HL-60 (cell line): ENCODE measurements around the gene DNAH5.

Experiments
- DNase-seq, 2 experiments: peaks; one replicate each; pipeline ENCODE4 v3.0.0-alpha.2; 2010 to 2020; ENCODE audit warnings: low read depth in 1 of 2, low spot score in 1 of 2
- H3K27ac ChIP-seq: fragments of 250-450 bp; sonication (Bioruptor Pico); replicated peaks from 2 replicates; pipeline ENCODE4 v1.5.1; 2020; ENCODE audit warnings: mild to moderate bottlenecking, moderate library complexity
- H3K27me3 ChIP-seq: fragments of 250-450 bp; sonication (Bioruptor Pico); 2 replicates; pipeline ENCODE4 v1.5.1; 2021; ENCODE audit warnings: mild to moderate bottlenecking, moderate library complexity; ENCODE audit not compliant: insufficient read depth, poor library complexity, severe bottlenecking
- H3K4me3 ChIP-seq: replicated peaks from 2 replicates; pipeline ENCODE4 v1.5.1; 2011; ENCODE audit warnings: mild to moderate bottlenecking, control low read depth, low read length; ENCODE audit not compliant: insufficient read depth
- GABPA ChIP-seq: IDR thresholded peaks from 2 replicates; pipeline ENCODE4 v1.6.1; 2012; ENCODE audit warnings: low read depth
- POLR2AphosphoS5 ChIP-seq: IDR thresholded peaks from 2 replicates; pipeline ENCODE4 v1.6.1; 2012; ENCODE audit warnings: low read depth
- SPI1 ChIP-seq: IDR thresholded peaks from 2 replicates; pipeline ENCODE4 v1.6.1; 2012; ENCODE audit warnings: low read depth, mild to moderate bottlenecking, borderline replicate concordance
- TF ChIP-seq, protein P1 (sequence below): IDR thresholded peaks from 2 replicates; pipeline ENCODE4 v1.6.1; 2012; ENCODE audit warnings: low read depth; ENCODE audit not compliant: insufficient replicate concordance
- TF ChIP-seq, protein P2 (sequence below): IDR thresholded peaks from one replicate; pipeline ENCODE4 v1.5.1; 2011; ENCODE audit warnings: low read length, control low read depth, inconsistent platforms; ENCODE audit not compliant: insufficient read depth

DNAH5 gene

DNA sequence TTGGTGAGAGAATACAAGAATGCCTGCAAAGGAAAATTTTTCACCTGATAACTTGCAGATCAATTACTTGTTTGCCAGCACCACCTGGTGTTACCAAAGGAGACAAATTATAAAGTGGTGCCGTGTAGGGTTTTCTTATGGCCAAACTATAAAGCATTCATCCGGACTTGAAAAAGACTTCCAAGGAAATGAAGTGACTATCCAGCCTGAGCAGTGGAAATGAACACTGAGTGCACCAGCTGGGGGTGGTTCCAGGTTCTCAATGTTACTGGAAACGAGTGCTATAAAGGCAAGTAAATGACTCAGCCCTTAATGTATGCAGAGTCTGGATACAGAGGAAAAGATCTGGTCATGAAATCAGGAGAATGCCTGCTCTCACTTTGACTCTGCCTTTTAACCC lies 113.1 kb downstream of the DNAH5 start:
- H3K27me3 ChIP-seq, result no peaks in the 10 kb centered on the region
- H3K4me3 ChIP-seq, result no peak overlapping the region
- DNase-seq, result no peak
- TF ChIP-seq GABPA (no peak), POLR2AphosphoS5 (no peak), SPI1 (no peak)
- TF ChIP-seq, protein P1, sequence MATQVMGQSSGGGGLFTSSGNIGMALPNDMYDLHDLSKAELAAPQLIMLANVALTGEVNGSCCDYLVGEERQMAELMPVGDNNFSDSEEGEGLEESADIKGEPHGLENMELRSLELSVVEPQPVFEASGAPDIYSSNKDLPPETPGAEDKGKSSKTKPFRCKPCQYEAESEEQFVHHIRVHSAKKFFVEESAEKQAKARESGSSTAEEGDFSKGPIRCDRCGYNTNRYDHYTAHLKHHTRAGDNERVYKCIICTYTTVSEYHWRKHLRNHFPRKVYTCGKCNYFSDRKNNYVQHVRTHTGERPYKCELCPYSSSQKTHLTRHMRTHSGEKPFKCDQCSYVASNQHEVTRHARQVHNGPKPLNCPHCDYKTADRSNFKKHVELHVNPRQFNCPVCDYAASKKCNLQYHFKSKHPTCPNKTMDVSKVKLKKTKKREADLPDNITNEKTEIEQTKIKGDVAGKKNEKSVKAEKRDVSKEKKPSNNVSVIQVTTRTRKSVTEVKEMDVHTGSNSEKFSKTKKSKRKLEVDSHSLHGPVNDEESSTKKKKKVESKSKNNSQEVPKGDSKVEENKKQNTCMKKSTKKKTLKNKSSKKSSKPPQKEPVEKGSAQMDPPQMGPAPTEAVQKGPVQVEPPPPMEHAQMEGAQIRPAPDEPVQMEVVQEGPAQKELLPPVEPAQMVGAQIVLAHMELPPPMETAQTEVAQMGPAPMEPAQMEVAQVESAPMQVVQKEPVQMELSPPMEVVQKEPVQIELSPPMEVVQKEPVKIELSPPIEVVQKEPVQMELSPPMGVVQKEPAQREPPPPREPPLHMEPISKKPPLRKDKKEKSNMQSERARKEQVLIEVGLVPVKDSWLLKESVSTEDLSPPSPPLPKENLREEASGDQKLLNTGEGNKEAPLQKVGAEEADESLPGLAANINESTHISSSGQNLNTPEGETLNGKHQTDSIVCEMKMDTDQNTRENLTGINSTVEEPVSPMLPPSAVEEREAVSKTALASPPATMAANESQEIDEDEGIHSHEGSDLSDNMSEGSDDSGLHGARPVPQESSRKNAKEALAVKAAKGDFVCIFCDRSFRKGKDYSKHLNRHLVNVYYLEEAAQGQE, result no peak
- TF ChIP-seq, protein P2, sequence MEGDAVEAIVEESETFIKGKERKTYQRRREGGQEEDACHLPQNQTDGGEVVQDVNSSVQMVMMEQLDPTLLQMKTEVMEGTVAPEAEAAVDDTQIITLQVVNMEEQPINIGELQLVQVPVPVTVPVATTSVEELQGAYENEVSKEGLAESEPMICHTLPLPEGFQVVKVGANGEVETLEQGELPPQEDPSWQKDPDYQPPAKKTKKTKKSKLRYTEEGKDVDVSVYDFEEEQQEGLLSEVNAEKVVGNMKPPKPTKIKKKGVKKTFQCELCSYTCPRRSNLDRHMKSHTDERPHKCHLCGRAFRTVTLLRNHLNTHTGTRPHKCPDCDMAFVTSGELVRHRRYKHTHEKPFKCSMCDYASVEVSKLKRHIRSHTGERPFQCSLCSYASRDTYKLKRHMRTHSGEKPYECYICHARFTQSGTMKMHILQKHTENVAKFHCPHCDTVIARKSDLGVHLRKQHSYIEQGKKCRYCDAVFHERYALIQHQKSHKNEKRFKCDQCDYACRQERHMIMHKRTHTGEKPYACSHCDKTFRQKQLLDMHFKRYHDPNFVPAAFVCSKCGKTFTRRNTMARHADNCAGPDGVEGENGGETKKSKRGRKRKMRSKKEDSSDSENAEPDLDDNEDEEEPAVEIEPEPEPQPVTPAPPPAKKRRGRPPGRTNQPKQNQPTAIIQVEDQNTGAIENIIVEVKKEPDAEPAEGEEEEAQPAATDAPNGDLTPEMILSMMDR, result no peak
- no peak overlapping the region for H3K27ac ChIP-seq

DNA sequence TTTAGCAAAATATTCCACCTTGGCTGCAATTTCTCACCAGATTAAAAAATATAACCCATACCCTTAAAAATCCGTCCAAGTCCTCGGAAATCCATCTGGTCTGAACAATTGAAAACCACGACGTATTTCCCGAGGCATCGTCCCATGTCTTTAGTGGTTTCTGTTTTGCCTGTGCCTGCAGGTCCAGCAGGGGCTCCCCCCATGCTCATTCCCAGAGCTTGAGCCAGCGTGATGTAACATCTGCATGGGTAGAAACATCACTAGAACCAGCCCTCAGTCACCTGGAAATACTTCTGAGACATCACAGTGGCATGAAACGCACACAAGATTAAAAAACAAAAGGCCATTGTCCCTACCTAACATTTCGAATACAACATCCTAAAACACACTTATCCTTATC lies 114.0 kb downstream of the DNAH5 start:
- no peak for DNase-seq
- Histone ChIP-seq H3K27me3 (no peaks in the 10 kb centered on the region), H3K27ac (no peak overlapping the region), H3K4me3 (no peak overlapping the region)
- no peak for TF ChIP-seq SPI1
- no peak for TF ChIP-seq POLR2AphosphoS5
- TF ChIP-seq, protein P2, result no peak
- no peak for TF ChIP-seq GABPA
- TF ChIP-seq, protein P1, result no peak

DNA sequence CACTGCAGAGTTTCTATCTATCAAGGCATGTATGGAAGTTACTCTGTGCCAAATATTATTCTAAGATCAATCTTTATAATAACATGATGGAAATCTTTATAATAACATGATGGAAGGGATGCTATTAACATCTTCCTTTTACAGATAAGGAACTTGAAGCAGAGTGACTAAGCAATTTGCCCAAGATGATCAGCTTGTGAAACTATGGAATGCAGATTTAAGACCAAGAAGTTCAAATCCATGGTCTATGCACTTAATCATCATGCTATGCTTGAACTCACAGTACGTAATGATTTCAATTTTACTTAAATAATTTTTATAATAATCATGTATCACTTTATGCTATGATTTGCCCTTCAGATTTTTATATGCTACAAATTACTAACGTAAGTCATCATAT lies 123.1 kb downstream of the DNAH5 start:
- Histone ChIP-seq H3K4me3 (no peak overlapping the region), H3K27me3 (no peaks in the 10 kb centered on the region), H3K27ac (no peak overlapping the region)
- no peak for TF ChIP-seq SPI1
- TF ChIP-seq, protein P2, result no peak
- no peak for TF ChIP-seq POLR2AphosphoS5
- TF ChIP-seq, protein P1, result no peak
- no peak for TF ChIP-seq GABPA
- no peak for DNase-seq
